Measurements from ENCODE around the gene NINJ2.

The NINJ2 gene

GRCh38 chr12:526089-526488, 137.2 kb downstream of the NINJ2 start:
- DNase-seq (ENCODE audit: low spot score), result no peak
- TF ChIP-seq CTCF (IDR thresholded peaks at IDR 0.05; ENCODE audit: borderline replicate concordance, control extremely low read depth, extremely low read depth, insufficient read depth, missing control alignments), result no peak

GRCh38 chr12:524167-524951, 138.9 kb downstream of the NINJ2 start:
- TF ChIP-seq CTCF (IDR thresholded peaks at IDR 0.05; ENCODE audit: borderline replicate concordance, control extremely low read depth, extremely low read depth, insufficient read depth, missing control alignments), result no peak
- no peak for DNase-seq (ENCODE audit: low spot score)
- in situ Hi-C loops (cut with MboI; ENCODE audit: low sequenced_read_pairs, unreplicated experiment), result no loop called here

More at GRCh38 chr12:526089-526488, 137.2 kb downstream of the NINJ2 start:
- in situ Hi-C loops (cut with MboI; ENCODE audit: low sequenced_read_pairs, unreplicated experiment), result no loop called here

GRCh38 chr12:522692-523378, 140.4 kb downstream of the NINJ2 start:
- DNase-seq (ENCODE audit: low spot score), result no peak
- TF ChIP-seq CTCF (IDR thresholded peaks at IDR 0.05; ENCODE audit: borderline replicate concordance, control extremely low read depth, extremely low read depth, insufficient read depth, missing control alignments), result no peak
- in situ Hi-C loops (cut with MboI; ENCODE audit: low sequenced_read_pairs, unreplicated experiment), result no loop called here

GRCh38 chr12:520119-520518, 143.1 kb downstream of the NINJ2 start:
- DNase-seq (ENCODE audit: low spot score), result no peak
- in situ Hi-C loops (cut with MboI; ENCODE audit: low sequenced_read_pairs, unreplicated experiment), result no loop called here
- no peak for TF ChIP-seq CTCF (IDR thresholded peaks at IDR 0.05; ENCODE audit: borderline replicate concordance, control extremely low read depth, extremely low read depth, insufficient read depth, missing control alignments)

- in situ Hi-C loops (cut with MboI; ENCODE audit: low sequenced_read_pairs, unreplicated experiment), result no loop called here
- TF ChIP-seq CTCF (IDR thresholded peaks at IDR 0.05; ENCODE audit: borderline replicate concordance, control extremely low read depth, extremely low read depth, insufficient read depth, missing control alignments), result no peak
- no peak for DNase-seq (ENCODE audit: low spot score)
These were observed 145.7 kb downstream of the NINJ2 start for GRCh38 chr12:517538-517937.
